Mucosa of stomach (tissue), 1 donor: ENCODE measurements around the gene PIK3CD.
"Not testable (repeated sequence)": the region's sequence is repeated elsewhere in the genome, so short reads cannot be mapped to it uniquely, and the experiment has no call there.

Source experiments
- H3K27me3 ChIP-seq: one replicate; pipeline ENCODE4 v1.7.0; 2013; ENCODE audit warnings: mild to moderate bottlenecking, low read length; ENCODE audit not compliant: control insufficient read depth, insufficient read depth
- H3K36me3 ChIP-seq: one replicate; pipeline ENCODE4 v1.7.0; 2013; ENCODE audit warnings: low read length; ENCODE audit not compliant: control insufficient read depth, insufficient read depth
- H3K4me1 ChIP-seq: one replicate; pipeline ENCODE4 v1.7.0; 2013; ENCODE audit warnings: mild to moderate bottlenecking, low read length; ENCODE audit not compliant: control insufficient read depth, insufficient read depth
- H3K4me3 ChIP-seq: one replicate; pipeline ENCODE4 v1.7.0; 2013; ENCODE audit warnings: low read length
- H3K9ac ChIP-seq: one replicate; pipeline ENCODE4 v1.7.0; 2013; ENCODE audit warnings: mild to moderate bottlenecking, low read length, moderate library complexity
- H3K9me3 ChIP-seq: one replicate; pipeline ENCODE4 v1.7.0; 2013; ENCODE audit warnings: mild to moderate bottlenecking, low read length, moderate library complexity; ENCODE audit not compliant: control insufficient read depth
- donor health status: Pancreatic carcinoma.

PIK3CD gene

DNA sequence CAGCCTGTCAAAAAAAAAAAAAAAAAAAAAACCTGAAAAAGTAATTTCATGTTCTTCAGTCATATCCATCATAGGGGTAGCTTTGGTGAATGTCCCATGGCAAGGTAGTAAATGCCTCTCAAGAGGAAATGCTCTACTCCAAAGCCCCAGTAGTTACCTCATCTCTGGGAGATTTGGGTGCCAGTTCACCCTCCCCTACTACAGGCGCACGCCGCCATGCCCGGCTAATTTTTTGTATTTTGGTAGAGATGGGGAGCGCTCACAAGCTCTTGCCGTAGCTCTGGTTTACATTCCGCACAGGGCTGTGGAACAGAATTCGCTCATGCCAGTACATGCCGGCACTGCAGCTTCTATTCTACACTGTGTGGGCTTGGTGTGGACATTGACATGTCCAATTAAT lies 13.7 kb downstream of the PIK3CD start:
- Histone ChIP-seq H3K9me3 (no peaks in the 10 kb centered on the region), H3K9ac (no peak overlapping the region), H3K4me1 (no peaks in the 10 kb centered on the region), H3K4me3 (no peak overlapping the region), H3K36me3 (no peaks in the 10 kb centered on the region), H3K27me3 (no peaks in the 10 kb centered on the region)

DNA sequence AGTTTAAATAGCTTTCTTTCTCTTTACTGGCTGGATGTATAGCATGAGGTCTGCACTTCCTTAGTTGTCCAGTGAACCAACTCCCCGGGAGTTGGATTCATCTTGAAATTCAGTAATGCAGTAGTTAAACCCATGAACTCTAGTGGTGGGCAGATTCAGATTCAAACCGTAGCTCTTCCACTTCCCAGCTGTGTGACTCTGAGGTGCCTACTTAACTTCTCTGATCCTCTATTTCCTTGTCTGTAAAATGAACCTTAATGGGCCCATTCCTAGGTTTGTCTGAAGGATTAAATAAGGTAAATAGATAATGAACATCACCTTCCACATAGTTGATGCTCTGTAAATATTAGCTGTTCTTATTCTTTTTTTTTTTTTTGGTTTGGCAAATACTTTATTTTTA lies 16.5 kb downstream of the PIK3CD start:
- H3K27me3 ChIP-seq = no peaks in the 10 kb centered on the region
- no peaks in the 10 kb centered on the region for H3K9me3 ChIP-seq
- no peak overlapping the region for H3K9ac ChIP-seq
- peaks cover 5% of the 10 kb centered on the region for H3K4me1 ChIP-seq
- H3K4me3 ChIP-seq = no peak overlapping the region
- H3K36me3 ChIP-seq = no peaks in the 10 kb centered on the region

DNA sequence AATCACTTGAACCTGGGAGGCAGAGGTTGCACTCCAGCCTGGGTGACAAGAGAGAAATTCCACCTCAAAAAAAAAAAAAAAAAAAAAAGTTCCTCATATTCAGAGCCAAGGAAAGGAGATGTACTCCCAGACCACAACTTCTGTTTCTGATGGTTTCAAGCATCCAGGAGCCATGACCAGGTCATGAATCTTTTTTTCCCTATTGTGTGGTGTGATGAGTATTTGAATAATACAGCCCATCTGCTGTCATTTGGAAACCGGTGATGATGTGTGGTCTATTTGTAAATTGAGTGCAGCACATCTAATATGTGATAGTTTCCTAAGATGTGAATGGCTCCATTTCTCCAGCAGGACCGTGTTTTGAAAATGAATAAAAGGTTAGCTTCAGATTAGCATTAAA lies 18.6 kb downstream of the PIK3CD start:
- Histone ChIP-seq H3K9ac (no peak overlapping the region), H3K4me3 (no peak overlapping the region), H3K27me3 (no peaks in the 10 kb centered on the region), H3K9me3 (no peaks in the 10 kb centered on the region), H3K4me1 (peaks cover 5% of the 10 kb centered on the region), H3K36me3 (no peaks in the 10 kb centered on the region)

DNA sequence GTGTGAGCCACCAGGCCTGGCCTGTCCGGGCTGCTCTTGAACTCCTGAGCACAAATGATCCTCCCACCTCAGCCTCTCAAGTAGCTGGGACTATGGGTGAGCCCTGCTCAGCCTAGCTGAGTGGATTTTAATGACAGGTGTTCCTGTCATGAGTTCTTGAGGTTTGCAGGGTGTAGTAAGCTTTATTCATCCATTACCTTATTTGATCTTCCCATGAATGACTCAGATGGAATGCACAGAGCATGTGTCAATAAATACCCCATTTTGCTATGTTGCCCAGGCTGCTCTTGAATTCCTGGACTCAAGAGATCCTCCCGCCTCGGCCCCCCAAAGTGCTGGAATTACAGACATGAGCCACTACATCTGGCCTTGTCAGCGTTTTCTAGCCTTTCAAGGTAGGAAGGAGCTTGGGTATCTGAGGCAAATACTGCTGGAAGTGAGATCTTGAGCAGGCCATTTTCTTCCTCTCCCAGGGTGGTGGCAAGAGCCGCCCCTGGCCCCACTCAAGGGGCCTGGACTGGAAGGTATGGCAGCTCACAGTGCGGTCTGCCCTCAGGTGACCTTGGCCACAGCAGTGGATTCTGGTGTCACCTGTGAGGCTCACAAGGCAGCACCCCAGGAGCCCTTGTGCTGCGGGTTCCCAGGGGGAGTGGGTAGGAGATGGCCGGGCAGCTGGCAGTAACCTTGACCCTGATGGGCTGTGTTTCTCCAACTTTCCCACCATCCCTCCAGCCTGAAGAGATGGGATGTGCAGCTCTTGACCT lies 20.0 kb downstream of the PIK3CD start:
- H3K27me3 ChIP-seq = no peaks in the 10 kb centered on the region
- peaks cover 5% of the 10 kb centered on the region for H3K4me1 ChIP-seq
- no peak overlapping the region for H3K9ac ChIP-seq
- no peaks in the 10 kb centered on the region for H3K36me3 ChIP-seq
- H3K4me3 ChIP-seq = no peak overlapping the region
- no peaks in the 10 kb centered on the region for H3K9me3 ChIP-seq

GRCh38 chr1:9672444-9672843 lies 20.9 kb downstream of the PIK3CD start:
- Histone ChIP-seq H3K4me1 (peaks cover 5% of the 10 kb centered on the region), H3K9me3 (no peaks in the 10 kb centered on the region)

GRCh38 chr1:9675393-9675792 lies 23.9 kb downstream of the PIK3CD start:
- peaks cover 5% of the 10 kb centered on the region for H3K4me1 ChIP-seq
- H3K27me3 ChIP-seq = no peaks in the 10 kb centered on the region
- no peaks in the 10 kb centered on the region for H3K9me3 ChIP-seq
- H3K4me3 ChIP-seq = no peak overlapping the region
- no peaks in the 10 kb centered on the region for H3K36me3 ChIP-seq
- no peak overlapping the region for H3K9ac ChIP-seq

More at GRCh38 chr1:9672444-9672843, 20.9 kb downstream of the PIK3CD start:
- Histone ChIP-seq H3K4me3 (no peak overlapping the region), H3K9ac (no peak overlapping the region), H3K36me3 (no peaks in the 10 kb centered on the region), H3K27me3 (no peaks in the 10 kb centered on the region)

- H3K9ac ChIP-seq, H3K4me1 ChIP-seq, H3K27me3 ChIP-seq, H3K4me3 ChIP-seq, H3K36me3 ChIP-seq, H3K9me3 ChIP-seq: not testable (repeated sequence)
Measured at GRCh38 chr1:9676128-9676527, 24.6 kb downstream of the PIK3CD start.

- no peaks in the 10 kb centered on the region for H3K9me3 ChIP-seq
- H3K9ac ChIP-seq = no peak overlapping the region
- no peaks in the 10 kb centered on the region for H3K27me3 ChIP-seq
- no peaks in the 10 kb centered on the region for H3K36me3 ChIP-seq
- H3K4me1 ChIP-seq = no peaks in the 10 kb centered on the region
- no peak overlapping the region for H3K4me3 ChIP-seq
Measured at GRCh38 chr1:9676815-9677393, 25.4 kb downstream of the PIK3CD start.

GRCh38 chr1:9680091-9680490 lies 28.6 kb downstream of the PIK3CD start:
- Histone ChIP-seq H3K27me3 (no peaks in the 10 kb centered on the region), H3K36me3 (no peaks in the 10 kb centered on the region), H3K9me3 (no peaks in the 10 kb centered on the region)

GRCh38 chr1:9680828-9681227 lies 29.3 kb downstream of the PIK3CD start:
- H3K36me3 ChIP-seq = no peaks in the 10 kb centered on the region
- H3K9me3 ChIP-seq = no peaks in the 10 kb centered on the region
- H3K4me3 ChIP-seq = no peak overlapping the region
- H3K9ac ChIP-seq = no peak overlapping the region
- H3K27me3 ChIP-seq = no peaks in the 10 kb centered on the region
- H3K4me1 ChIP-seq = no peaks in the 10 kb centered on the region

More at GRCh38 chr1:9680091-9680490, 28.6 kb downstream of the PIK3CD start:
- Histone ChIP-seq H3K4me1 (no peaks in the 10 kb centered on the region), H3K9ac (no peak overlapping the region), H3K4me3 (no peak overlapping the region)

- Histone ChIP-seq H3K9me3 (no peaks in the 10 kb centered on the region), H3K9ac (no peak overlapping the region), H3K4me3 (no peak overlapping the region), H3K36me3 (no peaks in the 10 kb centered on the region), H3K4me1 (peaks cover 23% of the 10 kb centered on the region), H3K27me3 (peaks cover 24% of the 10 kb centered on the region)
Measured at GRCh38 chr1:9684801-9685200, 33.3 kb downstream of the PIK3CD start.

GRCh38 chr1:9687120-9687873 lies 35.8 kb downstream of the PIK3CD start:
- no peak overlapping the region for H3K4me3 ChIP-seq
- H3K9me3 ChIP-seq = no peaks in the 10 kb centered on the region
- H3K4me1 ChIP-seq = peaks cover 26% of the 10 kb centered on the region
- no peaks in the 10 kb centered on the region for H3K36me3 ChIP-seq
- peak overlapping the region; percentile 39 for H3K9ac ChIP-seq
- H3K27me3 ChIP-seq = peaks cover 33% of the 10 kb centered on the region
